Measurements from ENCODE around the gene FSCN2. TPM values are rescaled to one million over a fixed set of nuclear protein-coding genes. Genes with fewer than 3 reads are reported as not detected.

The FSCN2 gene
- total RNA-seq, 2 donors from 2014 or later: 1.0 to 1.8 TPM

DNA sequence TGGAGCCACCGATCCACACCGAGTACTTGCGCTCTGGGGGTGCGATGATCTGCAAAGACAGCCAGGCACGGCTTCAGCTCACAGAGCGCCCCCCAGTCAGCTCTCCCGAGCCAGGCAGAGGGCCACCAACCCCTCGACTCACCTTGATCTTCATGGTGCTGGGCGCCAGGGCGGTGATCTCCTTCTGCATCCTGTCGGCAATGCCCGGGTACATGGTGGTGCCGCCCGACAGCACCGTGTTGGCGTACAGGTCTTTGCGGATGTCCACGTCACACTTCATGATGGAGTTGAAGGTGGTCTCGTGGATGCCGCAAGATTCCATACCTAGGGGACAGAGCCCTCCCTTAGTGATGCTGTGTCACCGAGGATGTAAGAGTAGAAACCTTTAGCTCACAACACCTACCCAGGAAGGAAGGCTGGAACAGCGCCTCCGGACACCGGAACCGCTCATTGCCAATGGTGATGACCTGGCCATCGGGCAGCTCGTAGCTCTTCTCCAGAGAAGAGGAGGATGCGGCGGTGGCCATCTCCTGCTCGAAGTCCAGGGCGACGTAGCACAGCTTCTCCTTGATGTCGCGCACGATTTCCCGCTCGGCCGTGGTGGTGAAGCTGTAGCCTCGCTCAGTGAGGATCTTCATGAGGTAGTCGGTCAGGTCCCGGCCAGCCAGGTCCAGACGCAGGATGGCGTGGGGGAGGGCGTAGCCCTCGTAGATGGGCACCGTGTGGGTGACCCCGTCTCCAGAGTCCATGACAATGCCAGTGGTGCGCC, 17.2 kb upstream of the FSCN2 start:
- peak overlapping the region; percentile 99 for H3K9ac ChIP-seq (ENCODE audit: extremely low read depth, low read length, poor library complexity, severe bottlenecking)
- WGBS, 2 experiments (ENCODE audit: insufficient coverage in 1 of 2, insufficient read length in 1 of 2): 4 to 5% methylated on average over 40 to 48 of the region's 48 CpGs
- peaks cover 40% of the 10 kb centered on the region for H3K36me3 Mint-ChIP-seq (ENCODE audit: low read depth)
- peaks cover 38% of the 10 kb centered on the region for H3K36me3 ChIP-seq (ENCODE audit: control insufficient read depth, insufficient read depth, low read length)
- peaks cover 6% of the 10 kb centered on the region for H3K9me3 Mint-ChIP-seq
- H3K27ac Mint-ChIP-seq: peak overlapping the region; percentile 97
- no peaks in the 10 kb centered on the region for H3K4me1 ChIP-seq (ENCODE audit: control insufficient read depth, insufficient read depth, low read length)
- TF ChIP-seq, protein P1, sequence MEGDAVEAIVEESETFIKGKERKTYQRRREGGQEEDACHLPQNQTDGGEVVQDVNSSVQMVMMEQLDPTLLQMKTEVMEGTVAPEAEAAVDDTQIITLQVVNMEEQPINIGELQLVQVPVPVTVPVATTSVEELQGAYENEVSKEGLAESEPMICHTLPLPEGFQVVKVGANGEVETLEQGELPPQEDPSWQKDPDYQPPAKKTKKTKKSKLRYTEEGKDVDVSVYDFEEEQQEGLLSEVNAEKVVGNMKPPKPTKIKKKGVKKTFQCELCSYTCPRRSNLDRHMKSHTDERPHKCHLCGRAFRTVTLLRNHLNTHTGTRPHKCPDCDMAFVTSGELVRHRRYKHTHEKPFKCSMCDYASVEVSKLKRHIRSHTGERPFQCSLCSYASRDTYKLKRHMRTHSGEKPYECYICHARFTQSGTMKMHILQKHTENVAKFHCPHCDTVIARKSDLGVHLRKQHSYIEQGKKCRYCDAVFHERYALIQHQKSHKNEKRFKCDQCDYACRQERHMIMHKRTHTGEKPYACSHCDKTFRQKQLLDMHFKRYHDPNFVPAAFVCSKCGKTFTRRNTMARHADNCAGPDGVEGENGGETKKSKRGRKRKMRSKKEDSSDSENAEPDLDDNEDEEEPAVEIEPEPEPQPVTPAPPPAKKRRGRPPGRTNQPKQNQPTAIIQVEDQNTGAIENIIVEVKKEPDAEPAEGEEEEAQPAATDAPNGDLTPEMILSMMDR (conservative IDR thresholded peaks at IDR 0.05): no peak
- peaks cover 16% of the 10 kb centered on the region for H3K4me1 Mint-ChIP-seq
- no peaks in the 10 kb centered on the region for H3K9me3 ChIP-seq (ENCODE audit: control insufficient read depth, low read length)
- H3K4me3 Mint-ChIP-seq: peak overlapping the region; percentile 98
- H3K27me3 ChIP-seq (ENCODE audit: control insufficient read depth, insufficient read depth, low read length, poor library complexity, severe bottlenecking): no peaks in the 10 kb centered on the region
- peak overlapping the region; percentile 95 for H3K4me3 ChIP-seq (ENCODE audit: low read length)
- no peak overlapping the region for H3K27ac ChIP-seq (ENCODE audit: low read depth, low read length)
- peak; percentile 63 for DNase-seq
- no peaks in the 10 kb centered on the region for H3K27me3 Mint-ChIP-seq (ENCODE audit: insufficient read depth)

DNA sequence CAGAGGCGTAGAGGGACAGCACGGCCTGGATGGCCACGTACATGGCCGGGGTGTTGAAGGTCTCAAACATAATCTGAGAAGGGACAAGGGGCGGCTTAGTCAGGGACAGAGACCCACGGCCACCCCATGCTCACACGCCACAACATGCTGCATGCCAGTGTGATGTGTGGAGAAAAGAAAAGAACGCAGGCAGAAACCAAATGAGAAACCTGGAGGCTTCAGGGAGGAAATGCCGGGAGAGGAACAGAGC, 16.7 kb upstream of the FSCN2 start:
- Mint-ChIP-seq H3K4me1 (peaks cover 21% of the 10 kb centered on the region), H3K4me3 (peak overlapping the region; percentile 98), H3K27me3 (ENCODE audit: insufficient read depth) (no peaks in the 10 kb centered on the region), H3K9me3 (peaks cover 6% of the 10 kb centered on the region), H3K36me3 (ENCODE audit: low read depth) (peaks cover 42% of the 10 kb centered on the region), H3K27ac (peak overlapping the region; percentile 97)
- H3K36me3 ChIP-seq (ENCODE audit: control insufficient read depth, insufficient read depth, low read length): peaks cover 42% of the 10 kb centered on the region
- peak overlapping the region; percentile 99 for H3K9ac ChIP-seq (ENCODE audit: extremely low read depth, low read length, poor library complexity, severe bottlenecking)
- H3K9me3 ChIP-seq (ENCODE audit: control insufficient read depth, low read length): no peaks in the 10 kb centered on the region
- no peak overlapping the region for H3K27ac ChIP-seq (ENCODE audit: low read depth, low read length)
- H3K27me3 ChIP-seq (ENCODE audit: control insufficient read depth, insufficient read depth, low read length, poor library complexity, severe bottlenecking): no peaks in the 10 kb centered on the region
- H3K4me1 ChIP-seq (ENCODE audit: control insufficient read depth, insufficient read depth, low read length): peaks cover 4% of the 10 kb centered on the region
- H3K4me3 ChIP-seq (ENCODE audit: low read length): peak overlapping the region; percentile 95
- TF ChIP-seq, protein P1 (conservative IDR thresholded peaks at IDR 0.05): no peak
- WGBS, 2 experiments (ENCODE audit: insufficient coverage in 1 of 2, insufficient read length in 1 of 2): 1% methylated on average over 8 to 9 of the region's 9 CpGs
- peak; percentile 64 for DNase-seq

DNA sequence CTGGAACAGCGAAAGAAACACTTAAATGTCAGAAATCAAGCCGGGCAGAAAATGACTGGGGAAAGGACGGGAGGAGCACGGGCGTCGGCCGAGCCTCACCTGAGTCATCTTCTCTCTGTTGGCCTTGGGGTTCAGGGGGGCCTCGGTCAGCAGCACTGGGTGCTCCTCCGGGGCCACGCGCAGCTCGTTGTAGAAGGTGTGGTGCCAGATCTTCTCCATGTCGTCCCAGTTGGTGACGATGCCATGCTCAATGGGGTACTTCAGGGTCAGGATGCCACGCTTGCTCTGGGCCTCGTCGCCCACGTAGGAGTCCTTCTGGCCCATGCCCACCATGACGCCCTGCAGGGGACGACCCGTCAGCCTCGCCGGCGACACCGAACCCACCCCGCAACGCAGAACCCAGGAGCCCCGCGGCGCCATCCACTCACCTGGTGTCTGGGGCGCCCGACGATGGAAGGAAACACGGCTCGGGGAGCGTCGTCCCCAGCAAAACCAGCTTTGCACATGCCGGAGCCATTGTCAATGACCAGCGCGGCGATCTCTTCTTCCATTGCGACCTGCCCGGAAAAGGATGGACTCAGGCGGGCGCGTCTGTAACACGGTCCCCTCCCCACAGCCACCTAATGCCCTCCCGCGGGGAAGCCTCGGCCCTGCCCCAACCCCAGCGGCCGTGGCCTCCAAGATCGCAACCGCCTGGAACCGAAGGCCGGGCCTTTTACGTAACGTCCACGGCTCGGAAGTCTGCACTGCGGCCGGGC, 16.2 kb upstream of the FSCN2 start:
- TF ChIP-seq, protein P1 (conservative IDR thresholded peaks at IDR 0.05): no peak
- Histone ChIP-seq H3K4me3 (ENCODE audit: low read length) (peak overlapping the region; percentile 95), H3K27me3 (ENCODE audit: control insufficient read depth, insufficient read depth, low read length, poor library complexity, severe bottlenecking) (no peaks in the 10 kb centered on the region), H3K27ac (ENCODE audit: low read depth, low read length) (peak overlapping the region; percentile 87), H3K9me3 (ENCODE audit: control insufficient read depth, low read length) (no peaks in the 10 kb centered on the region), H3K4me1 (ENCODE audit: control insufficient read depth, insufficient read depth, low read length) (peaks cover 7% of the 10 kb centered on the region), H3K36me3 (ENCODE audit: control insufficient read depth, insufficient read depth, low read length) (peaks cover 46% of the 10 kb centered on the region), H3K9ac (ENCODE audit: extremely low read depth, low read length, poor library complexity, severe bottlenecking) (peak overlapping the region; percentile 99)
- Mint-ChIP-seq H3K9me3 (peaks cover 6% of the 10 kb centered on the region), H3K4me1 (peaks cover 25% of the 10 kb centered on the region), H3K36me3 (ENCODE audit: low read depth) (peaks cover 45% of the 10 kb centered on the region), H3K4me3 (peak overlapping the region; percentile 98), H3K27ac (peak overlapping the region; percentile 97), H3K27me3 (ENCODE audit: insufficient read depth) (no peaks in the 10 kb centered on the region)
- peak; percentile 67 for DNase-seq
- 1% methylated on average over 31 to 62 of the region's 62 CpGs for WGBS, 2 experiments (ENCODE audit: insufficient coverage in 1 of 2, insufficient read length in 1 of 2)

All from endodermal cell (in vitro differentiated cells).